ENCODE data around the gene CDKN1C.

Gene CDKN1C

DNA sequence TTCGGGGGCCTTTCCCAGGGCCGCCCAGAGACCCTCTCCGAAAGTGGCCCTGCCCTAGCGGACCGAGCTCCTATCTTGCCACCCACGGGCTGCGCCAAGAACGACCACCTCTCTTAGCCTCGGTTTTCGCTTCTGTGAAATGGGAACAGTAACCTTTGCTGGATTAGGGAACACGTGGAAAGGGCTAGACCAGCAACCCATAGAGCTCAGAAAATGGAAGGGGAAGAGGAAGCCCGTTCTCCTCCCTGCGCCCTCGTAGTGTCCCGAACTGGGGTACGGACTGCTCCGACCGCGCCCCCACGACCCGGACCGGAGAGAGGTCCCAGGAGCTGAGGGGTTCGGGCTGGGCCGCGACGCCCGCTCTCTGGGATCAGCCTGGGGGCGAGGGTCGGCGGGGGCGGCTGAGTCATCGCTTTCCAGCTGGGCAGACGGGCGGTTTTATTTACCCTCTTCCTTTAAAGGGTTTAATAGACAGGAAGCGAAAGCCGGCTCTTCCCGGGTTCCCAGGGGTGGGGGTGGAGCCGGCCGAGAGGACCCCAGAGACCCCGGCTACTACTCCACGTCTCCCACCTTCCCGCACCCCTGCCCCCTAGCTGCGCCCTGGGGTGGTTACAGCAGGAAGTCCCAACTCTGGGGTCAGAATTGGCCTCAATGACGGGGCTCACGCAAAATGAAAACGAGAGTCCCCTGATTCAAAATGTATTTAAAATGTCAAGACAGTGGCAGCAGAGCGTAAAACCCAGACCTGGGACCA, 44.6 kb upstream of the CDKN1C start:
- H3K79me1 ChIP-seq (ENCODE audit: low read depth, low read length): no peaks in the 10 kb centered on the region
- no peak overlapping the region for H2BK5ac ChIP-seq (ENCODE audit: low read length)
- no peak overlapping the region for H3K4ac ChIP-seq (ENCODE audit: low read length)
- H3K14ac ChIP-seq (ENCODE audit: low read length): no peak overlapping the region
- H3K23ac ChIP-seq (ENCODE audit: low read depth, low read length, poor library complexity): peak overlapping the region; percentile 55
- no peak overlapping the region for H2BK15ac ChIP-seq (ENCODE audit: low read length)
- H2AFZ ChIP-seq (ENCODE audit: low read length): peak overlapping the region; percentile 62
- no peak overlapping the region for H2BK12ac ChIP-seq (ENCODE audit: low read length)
- H4K91ac ChIP-seq (ENCODE audit: low read depth, low read length, poor library complexity): no peak overlapping the region
- no peaks in the 10 kb centered on the region for H3K36me3 ChIP-seq (replicated peaks in 1 of 2; ENCODE audit: control insufficient read depth in 2 of 2, insufficient read depth in 2 of 2, low read length in 2 of 2)
- peak overlapping the region; percentile 89 for H2AK5ac ChIP-seq (ENCODE audit: low read depth, low read length)
- no peak overlapping the region for H3K4me3 ChIP-seq (ENCODE audit: low read length in 2 of 2)
- no CpG with 5 or more reads among the region's 47 CpGs for WGBS, 2 donors (ENCODE audit: extremely low coverage in 2 of 2, insufficient read length in 2 of 2, insufficient replicate concordance in 1 of 2)
- H4K8ac ChIP-seq (ENCODE audit: low read depth, low read length): no peak overlapping the region
- peaks cover 11 to 15% of the 10 kb centered on the region in 2 donors for H3K9me3 ChIP-seq (replicated peaks in 1 of 2; ENCODE audit: control insufficient read depth in 2 of 2, insufficient read depth in 1 of 2, low read depth in 1 of 2, low read length in 2 of 2)
- peak; percentile 18 for DNase-seq (ENCODE audit: low spot score)
- H2BK120ac ChIP-seq (ENCODE audit: low read depth, low read length): no peak overlapping the region
- H3K27me3 ChIP-seq (ENCODE audit: control insufficient read depth in 3 of 3, insufficient read depth in 3 of 3, low read depth in 1 of 3, low read length in 3 of 3): peaks cover 29 to 66% (median 50%) of the 10 kb centered on the region in 3 experiments
- no peak overlapping the region for H3K9ac ChIP-seq (ENCODE audit: low read depth, low read length, poor library complexity)
- peak overlapping the region; percentile 92 for H3K18ac ChIP-seq (ENCODE audit: low read length)
- peak overlapping the region; percentile 52 for H3K4me2 ChIP-seq (ENCODE audit: insufficient read depth, low read length, poor library complexity, severe bottlenecking)
- H3K4me1 ChIP-seq (ENCODE audit: control insufficient read depth in 2 of 2, insufficient read depth in 1 of 2, low read depth in 1 of 2, low read length in 2 of 2): peaks cover 6 to 7% of the 10 kb centered on the region in 2 donors
- H3K27ac ChIP-seq (replicated peaks; ENCODE audit: low read length): no peak overlapping the region

DNA sequence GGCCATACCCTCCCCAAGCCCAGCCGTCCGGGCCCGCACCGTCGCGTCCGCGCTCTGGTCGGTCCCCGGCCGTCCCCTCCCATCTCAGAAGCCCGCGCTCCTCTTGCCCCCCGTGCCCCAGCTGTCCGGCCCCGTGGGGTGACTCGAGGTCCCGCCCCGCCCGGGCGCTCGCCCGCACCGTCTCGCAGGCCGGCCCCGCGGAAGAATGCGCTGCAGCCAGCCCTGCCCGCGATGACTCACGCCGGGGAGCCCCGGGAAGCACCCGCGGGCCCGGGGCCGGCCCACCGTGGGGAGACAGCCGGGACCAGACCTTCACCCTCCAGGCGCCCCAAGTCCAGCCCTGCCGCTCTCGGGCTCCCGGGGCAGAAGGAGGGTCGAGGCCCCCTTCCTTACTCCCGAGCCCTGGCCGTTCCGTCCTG, 44.0 kb upstream of the CDKN1C start:
- no peaks in the 10 kb centered on the region for H3K79me1 ChIP-seq (ENCODE audit: low read depth, low read length)
- H3K14ac ChIP-seq (ENCODE audit: low read length): no peak overlapping the region
- H2BK5ac ChIP-seq (ENCODE audit: low read length): no peak overlapping the region
- H3K4ac ChIP-seq (ENCODE audit: low read length): no peak overlapping the region
- H2BK15ac ChIP-seq (ENCODE audit: low read length): no peak overlapping the region
- peaks cover 29 to 66% (median 50%) of the 10 kb centered on the region in 3 experiments for H3K27me3 ChIP-seq (ENCODE audit: control insufficient read depth in 3 of 3, insufficient read depth in 3 of 3, low read depth in 1 of 3, low read length in 3 of 3)
- H3K9me3 ChIP-seq (replicated peaks in 1 of 2; ENCODE audit: control insufficient read depth in 2 of 2, insufficient read depth in 1 of 2, low read depth in 1 of 2, low read length in 2 of 2): peaks cover 11 to 15% of the 10 kb centered on the region in 2 donors
- no peak overlapping the region for H2BK12ac ChIP-seq (ENCODE audit: low read length)
- WGBS, 2 donors (ENCODE audit: extremely low coverage in 2 of 2, insufficient read length in 2 of 2, insufficient replicate concordance in 1 of 2): no CpG with 5 or more reads among the region's 48 CpGs
- peak overlapping the region in 1 of 2 donors; percentile 32 for H3K4me3 ChIP-seq (ENCODE audit: low read length in 2 of 2)
- H4K8ac ChIP-seq (ENCODE audit: low read depth, low read length): no peak overlapping the region
- H3K9ac ChIP-seq (ENCODE audit: low read depth, low read length, poor library complexity): peak overlapping the region; percentile 60
- no peaks in the 10 kb centered on the region for H3K36me3 ChIP-seq (replicated peaks in 1 of 2; ENCODE audit: control insufficient read depth in 2 of 2, insufficient read depth in 2 of 2, low read length in 2 of 2)
- peak overlapping the region; percentile 89 for H2AK5ac ChIP-seq (ENCODE audit: low read depth, low read length)
- peak overlapping the region; percentile 70 for H3K18ac ChIP-seq (ENCODE audit: low read length)
- peak overlapping the region; percentile 55 for H3K23ac ChIP-seq (ENCODE audit: low read depth, low read length, poor library complexity)
- no peak for DNase-seq (ENCODE audit: low spot score)
- peak overlapping the region; percentile 62 for H2AFZ ChIP-seq (ENCODE audit: low read length)
- peaks cover 6 to 7% of the 10 kb centered on the region in 2 donors for H3K4me1 ChIP-seq (ENCODE audit: control insufficient read depth in 2 of 2, insufficient read depth in 1 of 2, low read depth in 1 of 2, low read length in 2 of 2)
- H3K4me2 ChIP-seq (ENCODE audit: insufficient read depth, low read length, poor library complexity, severe bottlenecking): peak overlapping the region; percentile 57
- H4K91ac ChIP-seq (ENCODE audit: low read depth, low read length, poor library complexity): no peak overlapping the region
- H2BK120ac ChIP-seq (ENCODE audit: low read depth, low read length): no peak overlapping the region
- no peak overlapping the region for H3K27ac ChIP-seq (replicated peaks; ENCODE audit: low read length)

DNA sequence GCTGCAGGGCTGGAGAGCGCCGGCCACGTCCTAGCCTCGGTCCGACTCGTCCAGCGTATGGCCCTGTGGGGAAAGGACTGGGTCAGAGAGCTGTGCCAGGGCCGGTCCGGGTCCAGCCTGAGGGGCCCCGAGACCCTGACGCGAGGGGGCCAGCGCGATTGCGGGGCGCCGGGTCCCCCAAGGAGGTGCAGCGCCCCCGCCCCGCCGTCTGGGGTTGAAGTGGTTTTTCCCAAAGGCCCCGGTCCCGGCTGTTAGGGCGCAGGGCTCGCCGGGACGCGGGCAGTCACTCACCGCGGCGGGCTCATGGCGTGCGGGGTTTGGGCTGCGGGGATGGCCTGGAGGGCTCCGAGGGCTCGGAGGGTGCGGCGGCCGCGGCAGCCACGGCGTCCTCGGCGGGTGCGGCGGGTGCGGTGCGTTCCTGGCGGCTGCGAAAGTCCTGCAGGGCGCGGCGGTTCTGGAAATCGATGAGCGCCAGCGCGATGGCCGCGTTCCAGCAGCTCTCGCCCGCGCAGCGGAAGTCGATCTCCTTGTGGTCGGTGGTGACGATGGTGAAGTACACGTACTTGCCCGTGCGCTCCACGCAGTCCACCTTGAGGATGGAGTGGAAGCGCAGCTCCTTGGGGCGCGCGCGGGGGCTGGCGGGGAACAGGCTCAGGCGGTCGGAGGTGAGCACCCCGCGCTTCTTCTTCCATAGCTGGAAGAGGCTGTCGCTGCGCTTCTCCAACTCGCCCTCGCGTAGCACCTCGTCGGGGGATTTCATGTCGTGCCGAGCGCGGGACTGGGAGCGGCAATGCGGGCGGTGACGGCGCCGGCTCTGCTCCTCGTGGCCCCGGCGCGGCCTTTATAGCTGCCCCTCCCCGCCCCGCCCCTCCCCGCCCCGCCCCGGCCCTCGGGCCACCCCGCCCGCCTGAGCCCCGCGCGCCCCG, 43.3 kb upstream of the CDKN1C start, which contains the start of gene PHLDA2:
Gene PHLDA2 (minus strand): TSS at position 816 of the 926 bp plus-strand sequence. CDS start 56 bp downstream, at position 760.
- no peaks in the 10 kb centered on the region for H3K79me1 ChIP-seq (ENCODE audit: low read depth, low read length)
- H3K4me2 ChIP-seq (ENCODE audit: insufficient read depth, low read length, poor library complexity, severe bottlenecking): peak within 1 kb of the TSS; percentile 65
- peaks cover 6 to 7% of the 10 kb centered on the region in 2 donors for H3K4me1 ChIP-seq (ENCODE audit: control insufficient read depth in 2 of 2, insufficient read depth in 1 of 2, low read depth in 1 of 2, low read length in 2 of 2)
- H3K4me3 ChIP-seq (ENCODE audit: low read length in 2 of 2): peak within 1 kb of the TSS; percentile 26 to 73
- H2BK5ac ChIP-seq (ENCODE audit: low read length): peak within 1 kb of the TSS; percentile 24
- peak within 1 kb of the TSS; percentile 97 for H3K14ac ChIP-seq (ENCODE audit: low read length)
- peak within 1 kb of the TSS; percentile 81 for H2BK120ac ChIP-seq (ENCODE audit: low read depth, low read length)
- H3K27ac ChIP-seq (replicated peaks; ENCODE audit: low read length): no peak within 1 kb of the TSS
- WGBS, 2 donors (ENCODE audit: extremely low coverage in 2 of 2, insufficient read length in 2 of 2, insufficient replicate concordance in 1 of 2): no CpG with 5 or more reads among the region's 113 CpGs
- DNase-seq (ENCODE audit: low spot score): no peak
- H3K18ac ChIP-seq (ENCODE audit: low read length): peak within 1 kb of the TSS; percentile 97
- H3K27me3 ChIP-seq (ENCODE audit: control insufficient read depth in 3 of 3, insufficient read depth in 3 of 3, low read depth in 1 of 3, low read length in 3 of 3): peaks cover 29 to 66% (median 50%) of the 10 kb centered on the region in 3 experiments
- peak within 1 kb of the TSS; percentile 75 for H2BK15ac ChIP-seq (ENCODE audit: low read length)
- peaks cover 11 to 15% of the 10 kb centered on the region in 2 donors for H3K9me3 ChIP-seq (replicated peaks in 1 of 2; ENCODE audit: control insufficient read depth in 2 of 2, insufficient read depth in 1 of 2, low read depth in 1 of 2, low read length in 2 of 2)
- H4K8ac ChIP-seq (ENCODE audit: low read depth, low read length): no peak within 1 kb of the TSS
- H3K36me3 ChIP-seq (replicated peaks in 1 of 2; ENCODE audit: control insufficient read depth in 2 of 2, insufficient read depth in 2 of 2, low read length in 2 of 2): no peaks in the 10 kb centered on the region
- peak within 1 kb of the TSS; percentile 41 for H2BK12ac ChIP-seq (ENCODE audit: low read length)
- H4K91ac ChIP-seq (ENCODE audit: low read depth, low read length, poor library complexity): no peak within 1 kb of the TSS
- H2AFZ ChIP-seq (ENCODE audit: low read length): peak within 1 kb of the TSS; percentile 88
- H3K23ac ChIP-seq (ENCODE audit: low read depth, low read length, poor library complexity): peak within 1 kb of the TSS; percentile 89
- peak within 1 kb of the TSS; percentile 86 for H3K9ac ChIP-seq (ENCODE audit: low read depth, low read length, poor library complexity)
- H3K4ac ChIP-seq (ENCODE audit: low read length): no peak within 1 kb of the TSS
- peak within 1 kb of the TSS; percentile 89 for H2AK5ac ChIP-seq (ENCODE audit: low read depth, low read length)
